Uterus (tissue), 4 donors: ENCODE data around the gene LDHAL6B. TPM values are rescaled to one million over a fixed set of nuclear protein-coding genes. Genes with fewer than 3 reads are reported as not detected.
A peak's percentile ranks its signal among the peaks of the same experiment; 100 is the strongest.

Source experiments
- DNase-seq, 2 donors: peaks; one replicate each; pipeline ENCODE4 v3.0.0-alpha.2; 2019 to 2020
- H3K27ac ChIP-seq, 2 donors: fragments of 200-600 bp; sonication (generic); 1 replicate in 1 of 2; 2 replicates in 1 of 2; pipeline ENCODE4 v1.5.1; 2016 to 2018
- H3K27me3 ChIP-seq, 2 donors: fragments of 200-600 bp; sonication (generic); one replicate each; pipeline ENCODE4 v1.5.1; 2018 to 2019; ENCODE audit warnings: control low read depth in 1 of 2
- H3K36me3 ChIP-seq, 2 donors: fragments of 200-600 bp; sonication (generic); one replicate each; pipeline ENCODE4 v1.5.1; 2019; ENCODE audit warnings: control low read depth in 1 of 2
- H3K4me1 ChIP-seq, 2 donors: fragments of 200-600 bp; sonication (generic); one replicate each; pipeline ENCODE4 v1.5.1; 2018 to 2019; ENCODE audit warnings: control low read depth in 1 of 2
- H3K4me3 ChIP-seq, 2 donors: fragments of 200-600 bp; sonication (generic); 1 replicate in 1 of 2; 2 replicates in 1 of 2; pipeline ENCODE4 v1.5.1; 2018 to 2019; ENCODE audit warnings: mild to moderate bottlenecking in 1 of 2
- H3K9me3 ChIP-seq, 2 donors: fragments of 200-600 bp; sonication (generic); one replicate each; pipeline ENCODE4 v1.5.1; 2019; ENCODE audit warnings: control low read depth in 1 of 2
- POLR2A ChIP-seq, 2 donors: fragments of 450-650 bp; IDR thresholded peaks; one replicate each; pipeline ENCODE4 v1.6.1; 2016; ENCODE audit warnings: antibody characterized with exemption in 2 of 2, mild to moderate bottlenecking in 1 of 2, moderate library complexity in 1 of 2
- intact Hi-C: fragments of 100-400 bp; cut with DNase I; formaldehyde crosslinking; loops from one replicate; pipeline ENCODE4 v1.15.1; 2023; ENCODE audit warnings: low total_unique reads
- total RNA-seq, 4 donors: library from RNA; depleted of rRNA in 3 of 4; stranded (reverse); fragments of >200 nt in 3 of 4; gene quantifications; one replicate each; pipeline versions ENCODE4 v1.1.0 to v1.2.4, GENCODE V29; 2014 to 2023
- TF ChIP-seq, protein P1 (sequence below), 4 experiments: fragments of 200-600 bp in 2 of 4; fragments of 450-650 bp in 2 of 4; sonication (generic) in 2 of 4; IDR thresholded peaks; one replicate each; pipeline ENCODE4 v1.5.1; 2016 to 2019; ENCODE audit warnings: antibody characterized with exemption in 4 of 4, mild to moderate bottlenecking in 2 of 4, moderate library complexity in 1 of 4
- donor health status: DM: yes; HTN: yes; CAD: no.

The LDHAL6B gene
- total RNA-seq, 4 donors from 2014 or later = not detected

GRCh38 chr15:59210186-59210585 is 3.5 kb downstream of the LDHAL6B start:
- Histone ChIP-seq H3K4me1 (no peaks in the 10 kb centered on the region), H3K27ac (no peak overlapping the region), H3K27me3 (no peaks in the 10 kb centered on the region), H3K36me3 (no peaks in the 10 kb centered on the region), H3K9me3 (no peaks in the 10 kb centered on the region), H3K4me3 (no peak overlapping the region)
- intact Hi-C loops = no loop called here
- DNase-seq = no peak
- TF ChIP-seq, protein P1, sequence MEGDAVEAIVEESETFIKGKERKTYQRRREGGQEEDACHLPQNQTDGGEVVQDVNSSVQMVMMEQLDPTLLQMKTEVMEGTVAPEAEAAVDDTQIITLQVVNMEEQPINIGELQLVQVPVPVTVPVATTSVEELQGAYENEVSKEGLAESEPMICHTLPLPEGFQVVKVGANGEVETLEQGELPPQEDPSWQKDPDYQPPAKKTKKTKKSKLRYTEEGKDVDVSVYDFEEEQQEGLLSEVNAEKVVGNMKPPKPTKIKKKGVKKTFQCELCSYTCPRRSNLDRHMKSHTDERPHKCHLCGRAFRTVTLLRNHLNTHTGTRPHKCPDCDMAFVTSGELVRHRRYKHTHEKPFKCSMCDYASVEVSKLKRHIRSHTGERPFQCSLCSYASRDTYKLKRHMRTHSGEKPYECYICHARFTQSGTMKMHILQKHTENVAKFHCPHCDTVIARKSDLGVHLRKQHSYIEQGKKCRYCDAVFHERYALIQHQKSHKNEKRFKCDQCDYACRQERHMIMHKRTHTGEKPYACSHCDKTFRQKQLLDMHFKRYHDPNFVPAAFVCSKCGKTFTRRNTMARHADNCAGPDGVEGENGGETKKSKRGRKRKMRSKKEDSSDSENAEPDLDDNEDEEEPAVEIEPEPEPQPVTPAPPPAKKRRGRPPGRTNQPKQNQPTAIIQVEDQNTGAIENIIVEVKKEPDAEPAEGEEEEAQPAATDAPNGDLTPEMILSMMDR (IDR thresholded peaks at IDR 0.05) = no peak

GRCh38 chr15:59216911-59217310 is 10.3 kb downstream of the LDHAL6B start:
- no peaks in the 10 kb centered on the region for H3K36me3 ChIP-seq
- TF ChIP-seq, protein P1 (IDR thresholded peaks at IDR 0.05) = no peak
- no peak for TF ChIP-seq POLR2A (IDR thresholded peaks at IDR 0.05)
- intact Hi-C loops = no loop called here
- peaks cover 0 to 4% of the 10 kb centered on the region in 2 donors for H3K4me1 ChIP-seq
- H3K27me3 ChIP-seq = no peaks in the 10 kb centered on the region
- no peak overlapping the region for H3K4me3 ChIP-seq
- H3K27ac ChIP-seq = no peak overlapping the region
- DNase-seq = no peak
- H3K9me3 ChIP-seq = no peaks in the 10 kb centered on the region

- no peak for DNase-seq
- TF ChIP-seq, protein P1 (IDR thresholded peaks at IDR 0.05) = no peak
- no peak for TF ChIP-seq POLR2A (IDR thresholded peaks at IDR 0.05)
- Histone ChIP-seq H3K27me3 (no peaks in the 10 kb centered on the region), H3K36me3 (no peaks in the 10 kb centered on the region), H3K4me1 (peaks cover 0 to 4% of the 10 kb centered on the region in 2 donors), H3K27ac (no peak overlapping the region), H3K9me3 (no peaks in the 10 kb centered on the region), H3K4me3 (no peak overlapping the region)
- intact Hi-C loops = no loop called here
Measured at GRCh38 chr15:59217876-59218498, 11.3 kb downstream of the LDHAL6B start.

DNA sequence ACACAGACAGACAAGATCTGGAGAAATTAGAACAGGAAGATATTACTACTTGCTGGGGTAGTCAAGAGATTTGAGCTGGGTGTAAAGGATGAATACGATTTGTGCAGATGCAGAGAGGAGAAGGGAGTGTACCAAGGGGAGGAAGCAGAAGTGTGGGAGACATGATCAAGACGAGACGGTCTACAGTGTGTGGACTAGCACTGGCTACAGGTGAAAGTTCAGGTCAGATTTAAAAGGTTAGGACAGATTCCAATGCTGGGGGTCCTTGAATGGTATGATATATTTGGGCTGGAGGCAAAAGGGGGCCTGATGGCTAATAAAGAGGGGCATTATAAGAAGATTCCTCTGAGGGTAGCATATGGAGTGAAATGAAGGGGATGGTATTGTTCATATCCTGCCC is 12.1 kb downstream of the LDHAL6B start:
- Histone ChIP-seq H3K9me3 (no peaks in the 10 kb centered on the region), H3K36me3 (no peaks in the 10 kb centered on the region), H3K4me3 (no peak overlapping the region), H3K4me1 (peaks cover 0 to 4% of the 10 kb centered on the region in 2 donors), H3K27ac (no peak overlapping the region), H3K27me3 (no peaks in the 10 kb centered on the region)
- TF ChIP-seq, protein P1 (IDR thresholded peaks at IDR 0.05) = no peak
- no peak for TF ChIP-seq POLR2A (IDR thresholded peaks at IDR 0.05)
- no peak for DNase-seq
- intact Hi-C loops = no loop called here

DNA sequence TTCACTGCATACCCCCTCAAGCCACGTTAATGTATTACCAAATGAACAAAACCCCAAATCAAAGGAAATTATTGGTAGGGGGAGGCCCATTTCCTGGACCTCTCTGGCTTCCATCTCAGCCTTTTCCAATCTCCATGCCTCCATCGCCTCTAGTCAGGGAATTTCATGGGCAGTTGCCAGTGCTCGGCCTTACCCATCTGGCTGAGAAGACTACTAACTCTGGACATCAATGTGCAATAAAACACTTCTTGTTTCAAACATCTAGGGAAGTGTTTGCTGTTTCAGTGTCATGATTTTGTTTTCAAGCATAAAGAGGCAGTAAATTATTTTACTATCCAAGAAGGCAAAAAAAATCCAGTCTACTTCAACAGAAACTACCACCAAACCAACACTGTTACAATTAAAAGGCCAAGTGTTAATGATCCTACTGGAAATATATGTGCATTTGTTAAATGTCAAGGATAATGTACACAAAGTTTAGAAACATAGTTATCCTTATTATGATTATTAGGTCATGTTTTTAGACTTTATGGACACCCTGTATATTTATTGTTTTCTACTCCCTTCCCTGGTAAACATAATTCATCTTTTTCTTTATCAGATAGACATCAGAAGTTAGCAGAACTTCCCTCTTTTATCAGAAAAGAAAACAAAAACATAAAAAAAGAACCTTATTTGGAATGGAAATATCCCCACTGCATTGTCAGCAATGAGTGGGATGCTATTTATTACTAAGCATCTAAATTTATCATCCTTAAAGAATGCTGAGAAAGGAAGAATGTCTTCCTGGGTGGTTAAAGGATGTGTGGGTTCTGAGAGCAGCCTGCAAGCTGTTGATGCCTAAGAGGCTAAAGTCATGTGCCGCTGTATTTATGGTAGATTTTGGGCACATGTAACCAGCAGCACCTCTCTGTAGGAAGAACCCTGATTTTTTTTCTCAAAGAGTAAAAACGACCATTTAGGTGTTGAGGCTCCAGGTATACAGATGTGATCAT is 15.2 kb downstream of the LDHAL6B start:
- intact Hi-C loops = no loop called here
- H3K36me3 ChIP-seq = no peaks in the 10 kb centered on the region
- H3K27me3 ChIP-seq = no peaks in the 10 kb centered on the region
- peaks cover 0 to 4% of the 10 kb centered on the region in 2 donors for H3K4me1 ChIP-seq
- H3K9me3 ChIP-seq = no peaks in the 10 kb centered on the region
- TF ChIP-seq POLR2A (IDR thresholded peaks at IDR 0.05) = no peak
- TF ChIP-seq, protein P1 (IDR thresholded peaks at IDR 0.05) = no peak
- DNase-seq = peak; percentile 31 to 62
- no peak overlapping the region for H3K4me3 ChIP-seq
- peak overlapping the region; percentile 75 to 83 for H3K27ac ChIP-seq
